HL-60/S4 treated with retinoic acid at 250 ng/mL for 4 days and 3 days (cell line): ENCODE measurements around the gene PTPRO.

Experiments
- in situ Hi-C: fragments of 300-500 bp; cut with MboI; formaldehyde crosslinking; loops from 2 replicates; pipeline ENCODE4 v1.7.0; 2022; ENCODE audit warnings: low sequenced_read_pairs

The PTPRO gene

DNA sequence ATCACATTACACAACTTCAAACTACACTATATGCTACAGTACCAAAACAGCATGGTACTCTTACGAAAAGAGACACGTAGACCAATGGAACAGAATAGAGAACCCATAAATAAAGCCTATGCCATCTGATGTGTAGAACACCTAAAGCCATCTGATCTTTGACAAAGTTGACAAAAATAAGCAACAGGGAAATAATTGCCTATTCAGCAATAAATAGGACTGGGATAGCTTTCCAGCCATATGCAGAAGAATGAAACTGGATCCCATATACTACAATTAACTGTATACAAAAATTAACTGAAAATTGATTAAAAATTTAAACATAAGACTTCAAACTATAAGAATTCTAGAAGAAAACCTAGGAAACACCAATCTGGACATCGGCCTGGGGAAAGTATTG is 120.7 kb downstream of the PTPRO start:
- in situ Hi-C loops, result no loop called here

DNA sequence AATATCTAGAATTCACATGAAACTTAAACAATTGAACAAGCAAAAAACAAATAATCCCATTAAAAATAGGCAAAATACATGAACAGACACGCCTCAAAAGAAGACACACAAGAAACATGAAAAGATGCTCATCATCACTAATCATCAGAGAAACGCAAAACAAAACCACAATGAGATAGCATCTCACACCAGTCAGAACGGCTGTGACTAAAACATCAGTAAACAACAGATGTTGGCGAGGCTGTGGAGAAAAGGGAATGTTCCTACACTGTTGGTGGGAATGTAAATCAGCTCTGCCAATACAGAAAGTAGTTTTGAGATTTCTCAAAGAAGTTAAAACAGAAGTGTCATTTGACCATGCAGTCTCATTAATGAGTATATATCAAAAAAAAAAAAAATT is 121.3 kb downstream of the PTPRO start:
- in situ Hi-C loops, result no loop called here

DNA sequence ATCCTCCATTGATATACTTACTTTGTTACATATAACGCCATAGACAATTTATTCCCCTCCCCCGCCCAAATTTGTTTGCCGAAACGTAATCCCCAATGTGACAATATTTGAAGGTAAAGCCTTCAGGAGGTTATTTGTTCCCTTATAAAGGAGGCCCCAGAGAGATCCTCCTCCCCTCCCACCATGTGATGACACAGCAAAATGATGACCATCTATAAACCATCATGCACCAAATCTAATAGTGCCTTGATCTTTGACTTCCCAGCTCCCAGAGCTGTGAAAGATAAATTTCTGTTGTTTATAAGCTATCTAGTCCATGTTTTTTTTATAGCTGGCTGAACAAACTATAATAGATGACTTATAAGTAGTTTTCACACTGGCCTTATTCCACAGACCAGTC is 122.2 kb downstream of the PTPRO start:
- in situ Hi-C loops, result no loop called here

DNA sequence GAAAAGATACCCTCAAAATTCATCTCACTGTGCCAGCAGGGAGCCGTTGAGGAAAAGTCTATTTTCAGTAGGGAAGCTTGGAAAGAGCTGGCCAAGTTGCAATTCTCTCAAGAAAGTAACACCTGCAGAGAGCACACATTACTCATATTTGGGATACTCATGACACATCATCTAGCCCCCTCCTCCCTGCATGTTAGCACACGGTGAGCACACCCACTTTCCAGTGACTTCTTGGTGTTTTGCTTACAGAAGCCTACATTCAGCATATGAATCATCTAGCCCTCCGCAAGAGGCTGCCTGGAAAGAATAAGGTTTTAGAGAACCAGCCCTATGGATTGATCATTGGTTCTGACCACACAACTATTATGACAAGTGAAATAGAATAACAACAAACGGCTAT is 124.5 kb downstream of the PTPRO start:
- in situ Hi-C loops, result no loop called here

DNA sequence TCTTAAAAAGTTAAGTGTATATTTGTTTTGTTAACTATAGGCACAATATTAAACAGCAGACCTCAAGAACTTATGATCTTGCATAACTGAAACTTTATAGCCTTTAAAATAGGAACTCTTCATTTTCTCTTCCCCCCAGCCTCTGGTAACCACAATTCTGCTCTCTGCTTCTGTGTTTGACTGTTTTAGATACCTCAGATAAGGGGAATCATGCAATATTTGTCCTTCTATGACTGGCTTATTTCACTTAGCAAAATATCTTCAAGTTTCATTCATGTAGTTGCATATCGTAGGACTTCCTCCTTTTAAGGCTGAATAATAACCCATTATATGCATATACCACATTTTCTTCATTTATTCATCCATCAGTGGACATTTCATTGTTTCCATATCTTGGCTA is 131.3 kb downstream of the PTPRO start:
- in situ Hi-C loops, result no loop called here

DNA sequence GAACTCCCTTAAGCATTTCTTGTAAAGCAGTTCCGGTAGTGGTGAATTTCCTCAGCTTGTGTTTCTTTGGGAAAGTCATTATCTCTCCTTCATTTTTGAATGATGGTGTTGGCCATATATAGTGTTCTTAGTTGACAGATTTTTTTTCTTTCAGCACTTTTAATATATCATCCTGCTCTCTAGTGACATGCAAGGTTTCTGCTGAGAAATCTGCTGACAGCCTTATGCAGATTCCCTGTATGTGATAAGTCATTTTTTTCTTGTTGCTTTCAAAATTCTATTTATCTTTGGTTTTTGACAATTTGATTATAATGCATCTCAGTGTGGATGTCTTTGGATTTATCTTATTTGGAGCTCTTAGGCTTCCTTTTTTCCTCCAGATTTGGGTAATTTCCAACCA is 135.7 kb downstream of the PTPRO start:
- in situ Hi-C loops, result no loop called here

DNA sequence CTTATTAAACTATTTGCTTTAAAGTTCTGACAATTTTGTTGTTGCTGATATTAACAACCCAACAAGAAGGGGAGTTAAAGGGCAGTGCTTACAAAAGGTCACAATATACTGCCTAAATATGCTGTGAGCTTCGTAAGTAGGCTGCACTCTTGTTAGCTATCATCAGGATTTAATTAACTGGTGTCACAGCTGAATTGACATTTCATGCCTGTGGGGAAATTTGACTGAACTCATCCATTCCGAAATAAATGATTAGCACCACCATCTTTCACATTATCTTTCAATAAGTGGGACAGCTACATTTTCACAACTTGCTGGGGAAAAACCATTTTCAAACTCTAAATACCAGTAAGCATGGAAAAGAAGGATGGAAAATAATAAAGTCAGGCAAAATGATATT is 146.6 kb downstream of the PTPRO start:
- in situ Hi-C loops, result no loop called here

DNA sequence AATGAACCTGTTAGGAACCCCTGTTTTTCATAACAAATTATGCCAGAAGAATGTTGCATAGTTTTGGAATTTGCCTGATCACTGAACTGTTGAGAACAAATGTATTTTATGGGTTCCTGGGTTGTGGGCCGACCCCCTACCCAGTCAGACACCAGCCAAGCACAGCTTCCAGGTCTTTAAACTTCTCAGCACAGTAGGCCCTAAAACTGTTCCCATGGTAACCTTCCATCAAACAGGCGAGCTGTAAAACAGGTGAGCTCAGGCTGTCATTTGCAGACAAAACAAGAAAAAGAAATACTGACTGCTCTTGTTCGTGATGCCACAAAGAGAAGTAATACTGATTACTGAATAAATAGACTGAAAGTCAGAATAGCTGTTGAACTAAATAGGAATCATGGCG is 147.0 kb downstream of the PTPRO start:
- in situ Hi-C loops, result no loop called here

DNA sequence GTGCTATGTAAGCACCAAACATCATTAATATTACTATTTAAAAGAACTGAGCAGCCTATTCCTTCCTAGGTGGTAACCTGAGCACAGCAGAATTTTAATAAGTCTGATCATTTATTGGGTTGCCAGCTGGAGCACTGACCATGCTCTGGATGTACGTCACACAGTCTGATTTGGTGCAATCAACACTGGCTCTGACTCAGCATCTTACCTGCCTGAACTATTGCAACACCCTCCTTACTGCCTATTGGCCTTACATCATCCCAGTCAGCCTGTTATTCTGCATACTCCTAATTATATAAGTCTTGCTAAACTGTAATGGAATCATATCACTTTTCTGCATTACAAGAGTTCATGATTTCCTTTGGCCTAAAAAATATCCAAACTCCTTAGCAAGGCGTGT is 149.7 kb downstream of the PTPRO start:
- in situ Hi-C loops, result no loop called here

DNA sequence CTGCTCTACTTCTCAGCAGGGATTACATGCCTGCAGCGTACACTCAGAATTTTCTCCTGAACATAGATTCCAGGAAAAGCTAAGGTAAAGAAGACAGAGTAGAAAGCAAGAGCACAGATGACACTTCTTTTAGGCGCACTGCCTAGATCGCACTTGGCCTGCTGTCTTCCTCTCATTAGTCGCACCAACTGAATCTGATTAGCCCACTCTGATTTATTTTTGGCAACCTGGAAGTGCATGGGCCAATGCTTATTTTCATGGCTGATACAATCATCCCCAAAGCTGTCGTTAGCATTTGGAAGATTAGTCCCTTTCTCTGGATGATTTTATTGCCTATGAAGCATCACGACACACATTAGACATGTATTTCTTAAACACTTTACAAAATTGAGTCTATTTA is 152.5 kb downstream of the PTPRO start:
- in situ Hi-C loops, result no loop called here

DNA sequence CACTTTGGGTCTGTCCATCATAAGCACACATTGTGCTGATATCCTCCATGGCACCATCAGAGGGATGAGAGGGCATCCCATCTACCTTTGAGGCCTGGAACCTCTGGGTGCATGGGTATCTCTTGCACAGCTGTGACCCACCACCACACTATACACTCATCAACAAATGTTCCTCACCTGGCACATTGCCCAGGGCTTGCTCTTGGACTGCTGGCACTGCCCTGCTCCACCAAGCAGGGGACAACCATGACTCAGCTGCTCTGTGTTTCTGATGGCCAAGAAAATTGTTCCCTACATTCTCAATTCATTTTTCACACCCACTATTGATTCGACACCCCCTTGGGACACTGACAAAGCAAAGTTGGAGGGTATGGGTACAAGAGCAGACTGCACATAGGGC is 155.5 kb downstream of the PTPRO start:
- in situ Hi-C loops, result no loop called here

DNA sequence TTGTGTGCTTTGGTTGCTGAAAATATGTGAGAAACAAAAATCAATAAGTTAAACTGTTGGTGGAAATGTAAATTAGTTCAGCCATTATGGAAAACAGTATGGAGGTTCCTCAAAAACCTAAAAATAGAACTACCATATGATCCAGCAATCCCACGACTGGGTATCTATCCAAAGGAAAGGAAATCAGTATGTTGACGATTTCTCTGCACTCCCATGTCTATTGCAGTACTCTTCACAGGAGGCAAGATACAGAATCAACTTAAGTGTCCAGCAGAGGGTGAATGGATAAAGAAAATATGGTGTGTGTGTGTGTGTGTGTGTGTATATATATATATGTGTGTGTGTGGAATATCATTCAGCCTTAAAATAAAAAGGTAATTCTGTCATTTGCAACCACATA is 159.5 kb downstream of the PTPRO start:
- in situ Hi-C loops, result no loop called here

DNA sequence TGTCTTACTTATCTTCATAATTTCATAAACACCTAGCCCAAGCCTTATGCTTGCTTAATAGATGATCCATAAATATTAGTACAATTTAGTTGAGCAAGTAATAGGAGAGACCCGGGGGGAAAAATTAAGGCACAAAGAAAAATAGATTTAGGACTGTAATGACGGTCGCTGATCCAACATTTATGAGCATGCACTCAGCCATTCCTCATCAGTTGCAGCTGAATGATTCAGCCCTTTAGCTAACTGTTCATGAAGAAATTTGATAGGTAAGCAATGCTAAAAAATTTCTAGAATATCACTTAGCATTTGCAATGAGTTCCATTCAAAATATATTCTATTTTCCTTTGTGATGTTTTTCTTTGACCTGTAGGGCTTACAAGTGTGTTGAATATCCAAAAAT is 163.2 kb downstream of the PTPRO start:
- in situ Hi-C loops, result no loop called here

DNA sequence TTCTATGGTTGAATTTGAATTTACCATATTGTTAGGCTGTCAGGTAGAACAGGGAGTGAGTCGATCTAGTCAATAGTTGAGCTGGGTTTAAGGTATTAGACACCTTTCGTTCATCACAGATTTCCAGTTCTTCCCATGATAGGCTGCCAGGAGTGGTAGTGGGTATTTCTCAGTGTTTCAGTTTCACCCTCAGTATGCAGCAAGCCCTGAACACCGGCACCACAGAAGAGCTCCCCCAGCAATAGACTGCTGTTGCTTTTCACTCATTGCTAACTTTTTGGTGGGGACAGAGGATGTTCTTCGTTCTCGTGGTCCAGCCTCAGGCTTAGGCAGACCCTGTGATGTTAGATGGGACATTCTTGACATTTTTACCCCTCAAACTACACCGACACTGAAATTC is 164.6 kb downstream of the PTPRO start:
- in situ Hi-C loops, result no loop called here

DNA sequence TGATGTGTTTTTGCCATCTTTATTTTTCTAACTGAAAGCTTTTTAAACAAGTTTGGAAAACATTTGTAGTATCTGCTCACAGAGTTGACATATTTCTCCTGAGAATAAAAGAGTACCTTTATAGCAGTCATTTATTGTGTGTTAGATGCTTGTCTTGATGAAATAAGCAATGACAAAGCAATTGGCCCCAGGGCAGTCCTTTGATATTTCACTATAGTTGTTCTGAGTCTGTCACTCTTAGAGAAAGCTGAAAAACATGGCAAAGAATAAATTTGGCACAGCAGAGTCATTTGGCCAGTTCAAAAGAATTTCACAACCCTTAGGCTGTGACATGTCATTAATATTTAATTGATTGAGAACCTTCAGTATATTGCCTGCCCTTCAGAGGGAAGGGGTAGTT is 166.2 kb downstream of the PTPRO start:
- in situ Hi-C loops, result no loop called here

DNA sequence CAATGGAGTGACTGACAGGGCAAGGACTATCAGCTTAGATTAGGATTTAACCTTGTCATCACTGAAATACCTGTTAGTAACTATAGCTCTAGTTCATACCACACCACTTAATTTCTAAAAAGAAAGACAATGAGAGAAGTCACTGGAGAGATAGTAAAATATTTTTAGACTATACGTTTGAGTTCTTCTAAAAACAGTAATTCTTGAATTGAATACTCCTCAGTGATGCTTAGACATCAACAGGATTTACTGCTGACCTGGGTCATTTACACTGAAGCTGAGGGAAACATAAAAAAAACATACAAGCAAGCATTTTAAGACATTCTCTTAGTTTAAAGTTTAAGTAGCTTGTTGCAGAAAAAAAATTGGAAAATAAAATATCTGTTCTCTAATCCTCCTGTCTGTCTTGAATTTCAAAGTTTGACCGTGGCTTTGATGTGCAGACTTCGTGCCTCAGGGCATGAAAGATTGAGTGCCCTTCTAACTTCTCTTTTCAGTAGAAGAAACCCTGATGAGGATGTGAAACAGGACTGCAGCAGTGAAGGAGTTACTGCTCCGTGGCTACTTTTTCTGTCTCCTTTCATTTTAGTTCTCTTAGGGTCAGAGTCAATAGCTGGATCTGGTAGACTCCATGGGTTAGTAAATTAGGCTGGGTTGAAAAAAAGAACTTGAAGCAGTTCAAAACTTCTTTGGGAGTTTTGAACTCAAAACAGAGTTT is 172.2 kb downstream of the PTPRO start:
- in situ Hi-C loops, result no loop called here

DNA sequence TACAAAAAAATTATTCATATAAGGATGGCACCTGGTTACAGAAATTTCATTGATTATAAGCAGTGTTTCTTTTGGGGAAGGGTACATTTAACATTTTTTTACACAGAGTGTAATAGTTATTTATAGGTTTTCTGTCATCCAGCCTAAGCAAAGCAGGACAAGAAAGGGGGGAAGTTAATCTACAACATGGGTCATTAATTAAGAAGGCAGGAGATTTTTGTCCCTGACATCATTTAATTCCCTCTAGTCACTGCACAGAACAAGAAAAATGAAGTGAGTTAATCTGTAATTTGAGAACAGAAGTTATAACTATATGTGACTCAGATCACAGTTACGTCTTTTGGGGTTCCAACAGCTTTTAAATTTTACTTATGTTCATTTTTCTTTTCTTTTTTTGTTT is 173.4 kb downstream of the PTPRO start:
- in situ Hi-C loops, result no loop called here

DNA sequence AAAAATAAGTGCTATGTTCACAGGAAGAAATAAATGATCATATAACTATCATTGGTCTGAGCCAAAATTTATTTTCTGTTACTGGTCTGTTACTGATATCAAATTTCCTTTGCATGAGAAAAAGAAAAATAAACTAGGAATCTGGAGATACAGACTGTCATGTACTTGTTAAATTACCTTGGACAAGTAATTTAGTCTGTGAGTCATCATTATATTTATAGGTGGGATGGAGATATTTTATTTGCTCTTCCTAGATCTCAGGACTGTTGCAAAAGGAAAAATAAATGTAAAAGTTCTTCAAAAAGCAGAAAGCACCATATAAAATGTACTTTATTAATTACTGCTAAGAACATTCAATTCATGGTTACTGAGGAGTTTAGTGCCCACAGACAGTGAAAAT is 174.4 kb downstream of the PTPRO start:
- in situ Hi-C loops, result no loop called here

DNA sequence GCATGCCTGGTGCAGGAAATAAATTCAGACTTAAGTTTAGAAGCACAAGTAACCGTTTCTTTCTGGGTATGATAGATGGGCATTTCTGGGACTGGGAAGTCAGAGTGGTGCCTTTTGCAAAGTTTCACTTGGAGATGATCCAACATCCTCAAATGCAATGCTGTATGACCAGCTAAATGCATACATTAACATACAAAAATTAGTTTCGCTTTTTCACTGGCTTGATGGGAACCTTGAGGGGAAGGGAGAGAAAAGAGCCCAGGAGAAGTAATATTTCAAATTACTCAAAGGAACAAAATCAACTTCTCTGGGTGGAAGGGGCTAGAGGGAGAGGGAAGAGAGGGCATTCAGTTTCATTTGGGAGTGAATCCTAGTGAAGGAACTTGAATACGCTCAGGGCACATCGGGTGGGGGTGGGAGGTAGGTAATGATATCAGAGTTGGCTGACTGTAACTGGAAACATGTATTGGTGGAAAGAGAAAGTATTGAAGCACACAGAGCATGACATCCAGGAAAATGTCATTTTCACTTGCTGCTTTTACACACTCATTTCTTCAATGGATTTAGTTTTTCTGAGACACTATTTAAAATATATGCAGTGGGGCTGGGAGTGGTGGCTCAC is 175.5 kb downstream of the PTPRO start:
- in situ Hi-C loops, result no loop called here

DNA sequence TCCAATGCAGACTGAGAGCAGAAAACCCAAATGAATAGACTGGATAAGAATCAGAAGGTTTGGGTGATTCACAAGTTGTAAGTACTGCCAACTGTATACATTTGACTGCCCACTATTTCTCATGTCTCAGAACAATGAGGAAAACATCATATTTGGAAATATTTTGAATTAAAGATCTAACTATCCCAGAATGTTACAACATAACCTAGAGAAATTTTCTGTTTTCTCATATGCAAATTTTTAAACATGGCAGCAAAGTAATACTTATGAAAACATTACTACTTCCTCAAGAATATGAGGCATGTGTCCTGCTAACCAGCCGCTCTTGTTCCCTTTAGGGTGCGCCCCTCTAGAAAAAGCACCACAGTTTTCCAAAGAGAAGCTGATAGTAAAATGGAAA is 179.9 kb downstream of the PTPRO start:
- in situ Hi-C loops, result loop anchor here (25.0 kb wide), 1 partner anchor 215 kb away; no protein-coding TSS in a partner anchor

DNA sequence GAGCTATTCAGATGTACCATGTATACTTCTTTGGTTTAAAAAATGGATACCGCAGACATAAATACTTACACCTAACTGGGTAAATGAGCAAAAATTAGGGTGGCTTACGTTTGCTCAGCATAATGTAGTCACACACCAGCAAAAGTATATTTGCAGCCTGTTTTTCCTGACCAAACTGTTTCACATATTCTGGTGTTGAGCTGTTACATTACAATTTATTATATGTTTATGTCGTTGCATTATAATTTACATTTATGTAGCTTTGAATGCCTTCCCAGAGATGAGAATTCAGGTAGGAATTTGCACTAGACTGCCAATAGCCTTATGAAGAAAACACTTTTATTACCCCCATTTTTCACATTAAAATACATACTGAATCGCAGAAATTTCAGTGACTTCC is 183.3 kb downstream of the PTPRO start:
- in situ Hi-C loops, result loop anchor here (25.0 kb wide), 1 partner anchor 218 kb away; no protein-coding TSS in a partner anchor

DNA sequence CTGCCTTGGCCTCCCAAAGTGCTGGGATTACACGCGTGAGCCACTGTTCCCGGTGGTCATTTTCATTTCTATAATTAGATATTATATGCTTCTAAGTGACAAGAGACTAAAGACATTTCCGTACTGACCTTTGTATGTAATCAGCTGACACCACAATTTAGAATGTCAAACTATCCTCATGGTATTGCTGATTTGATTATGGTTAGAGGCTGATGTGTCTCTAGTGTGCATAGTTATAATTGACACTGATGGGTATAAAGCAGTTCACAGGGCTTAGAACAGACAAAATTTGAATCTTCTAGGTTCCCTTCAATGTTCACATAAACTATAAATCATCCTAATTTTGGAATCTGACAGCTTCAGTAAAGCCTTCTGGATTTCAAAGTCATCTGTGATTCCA is 192.7 kb downstream of the PTPRO start:
- in situ Hi-C loops, result loop anchor here (25.0 kb wide), 1 partner anchor 228 kb away; no protein-coding TSS in a partner anchor

DNA sequence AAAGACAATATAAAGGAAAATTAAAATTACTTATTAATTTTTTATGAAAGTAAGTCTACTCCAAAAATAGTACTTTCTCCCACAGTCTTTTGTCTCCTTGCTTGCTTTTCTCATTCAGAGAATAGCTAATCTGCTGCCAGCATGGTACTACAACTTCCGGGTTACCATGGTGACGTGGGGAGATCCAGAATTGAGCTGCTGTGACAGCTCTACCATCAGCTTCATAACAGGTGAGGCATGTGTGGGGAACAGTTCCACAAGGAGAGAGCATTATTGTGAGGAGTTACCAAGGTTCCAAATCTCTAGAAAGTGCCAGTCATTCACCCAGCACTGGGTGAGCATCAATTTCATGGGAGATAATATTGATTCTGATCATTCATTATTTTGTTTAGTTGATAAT is 197.8 kb downstream of the PTPRO start:
- in situ Hi-C loops, result loop anchor here (25.0 kb wide), 1 partner anchor 233 kb away; no protein-coding TSS in a partner anchor
